ENCODE data around the gene SYNCRIP. TPM values are rescaled to one million over a fixed set of nuclear protein-coding genes. Genes with fewer than 3 reads are reported as not detected.

The SYNCRIP gene
- total and polyA plus RNA-seq, 2 experiments from 2014 or later, result 62.1 to 78.1 TPM

DNA sequence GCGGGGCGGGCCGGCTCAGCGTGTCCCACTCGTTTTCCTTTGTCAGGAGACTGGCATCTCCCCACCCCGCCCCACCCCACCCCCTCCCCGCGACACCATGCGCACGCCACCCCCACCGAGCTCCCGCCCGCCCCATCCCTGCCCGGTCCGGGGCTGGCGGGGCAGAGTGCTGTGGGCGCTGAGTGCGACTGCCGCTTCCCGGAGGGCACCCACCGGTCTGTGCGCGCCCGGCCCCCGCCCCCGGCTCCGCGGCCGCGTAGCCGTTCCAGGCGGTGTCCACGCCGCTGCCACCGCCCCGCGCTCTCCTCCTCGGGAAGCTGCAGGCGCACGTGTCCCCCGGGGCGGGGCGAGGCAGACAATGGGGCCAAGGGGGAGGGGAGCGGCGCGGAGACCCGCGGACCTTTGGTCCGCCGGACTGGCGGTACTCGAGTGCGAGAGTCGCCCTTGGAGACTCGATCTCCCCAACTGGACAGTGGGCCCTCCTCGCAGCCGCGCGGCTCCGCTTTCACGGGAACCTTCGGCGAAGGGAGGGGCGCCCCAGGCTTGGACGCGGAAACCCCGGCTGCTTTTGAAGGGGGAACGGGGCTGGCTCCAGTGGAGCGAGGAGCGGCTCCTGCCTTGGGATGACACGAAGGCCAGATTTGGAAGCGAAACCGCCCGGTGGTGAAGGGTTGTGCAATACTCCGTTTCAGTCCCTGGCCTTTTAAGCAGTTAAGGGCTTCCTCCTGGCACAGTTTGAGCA is 1.0 kb upstream of the SYNCRIP start:
- TF ChIP-seq, protein P1, sequence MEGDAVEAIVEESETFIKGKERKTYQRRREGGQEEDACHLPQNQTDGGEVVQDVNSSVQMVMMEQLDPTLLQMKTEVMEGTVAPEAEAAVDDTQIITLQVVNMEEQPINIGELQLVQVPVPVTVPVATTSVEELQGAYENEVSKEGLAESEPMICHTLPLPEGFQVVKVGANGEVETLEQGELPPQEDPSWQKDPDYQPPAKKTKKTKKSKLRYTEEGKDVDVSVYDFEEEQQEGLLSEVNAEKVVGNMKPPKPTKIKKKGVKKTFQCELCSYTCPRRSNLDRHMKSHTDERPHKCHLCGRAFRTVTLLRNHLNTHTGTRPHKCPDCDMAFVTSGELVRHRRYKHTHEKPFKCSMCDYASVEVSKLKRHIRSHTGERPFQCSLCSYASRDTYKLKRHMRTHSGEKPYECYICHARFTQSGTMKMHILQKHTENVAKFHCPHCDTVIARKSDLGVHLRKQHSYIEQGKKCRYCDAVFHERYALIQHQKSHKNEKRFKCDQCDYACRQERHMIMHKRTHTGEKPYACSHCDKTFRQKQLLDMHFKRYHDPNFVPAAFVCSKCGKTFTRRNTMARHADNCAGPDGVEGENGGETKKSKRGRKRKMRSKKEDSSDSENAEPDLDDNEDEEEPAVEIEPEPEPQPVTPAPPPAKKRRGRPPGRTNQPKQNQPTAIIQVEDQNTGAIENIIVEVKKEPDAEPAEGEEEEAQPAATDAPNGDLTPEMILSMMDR (IDR thresholded peaks at IDR 0.05; ENCODE audit: poor library complexity), result no peak
- TF ChIP-seq EZH2 (IDR thresholded peaks at IDR 0.05; ENCODE audit: borderline replicate concordance) (no peak), EZH2phosphoT487 (IDR thresholded peaks at IDR 0.05; ENCODE audit: low read depth, severe bottlenecking, unreplicated experiment) (no peak)
- H3K4me2 ChIP-seq, result peak overlapping the region; percentile 79
- peaks cover 39% of the 10 kb centered on the region for H4K20me1 ChIP-seq (ENCODE audit: insufficient read depth, poor library complexity, severe bottlenecking)
- DNase-seq (ENCODE audit: low spot score), result peak; percentile 94
- H3K27me3 ChIP-seq, result no peaks in the 10 kb centered on the region
- H3K9me2 ChIP-seq (replicated peaks; ENCODE audit: insufficient read depth), result no peaks in the 10 kb centered on the region
- peaks cover 38% of the 10 kb centered on the region for H3K79me2 ChIP-seq
- no peaks in the 10 kb centered on the region for H3K36me3 ChIP-seq (replicated peaks; ENCODE audit: insufficient read depth, low read depth)
- H2AFZ ChIP-seq, result peak overlapping the region; percentile 62
- WGBS (ENCODE audit: low lambda C conversion rate, missing lambda C conversion rate), result 2% methylated on average over 28 of the region's 75 CpGs
- H3K4me1 ChIP-seq (ENCODE audit: insufficient read depth), result peaks cover 14% of the 10 kb centered on the region
- H3K9me3 ChIP-seq (ENCODE audit: low read depth), result no peaks in the 10 kb centered on the region
- H3K4me3 ChIP-seq, result peak overlapping the region; percentile 59
- peak overlapping the region; percentile 100 for H3K27ac ChIP-seq

DNA sequence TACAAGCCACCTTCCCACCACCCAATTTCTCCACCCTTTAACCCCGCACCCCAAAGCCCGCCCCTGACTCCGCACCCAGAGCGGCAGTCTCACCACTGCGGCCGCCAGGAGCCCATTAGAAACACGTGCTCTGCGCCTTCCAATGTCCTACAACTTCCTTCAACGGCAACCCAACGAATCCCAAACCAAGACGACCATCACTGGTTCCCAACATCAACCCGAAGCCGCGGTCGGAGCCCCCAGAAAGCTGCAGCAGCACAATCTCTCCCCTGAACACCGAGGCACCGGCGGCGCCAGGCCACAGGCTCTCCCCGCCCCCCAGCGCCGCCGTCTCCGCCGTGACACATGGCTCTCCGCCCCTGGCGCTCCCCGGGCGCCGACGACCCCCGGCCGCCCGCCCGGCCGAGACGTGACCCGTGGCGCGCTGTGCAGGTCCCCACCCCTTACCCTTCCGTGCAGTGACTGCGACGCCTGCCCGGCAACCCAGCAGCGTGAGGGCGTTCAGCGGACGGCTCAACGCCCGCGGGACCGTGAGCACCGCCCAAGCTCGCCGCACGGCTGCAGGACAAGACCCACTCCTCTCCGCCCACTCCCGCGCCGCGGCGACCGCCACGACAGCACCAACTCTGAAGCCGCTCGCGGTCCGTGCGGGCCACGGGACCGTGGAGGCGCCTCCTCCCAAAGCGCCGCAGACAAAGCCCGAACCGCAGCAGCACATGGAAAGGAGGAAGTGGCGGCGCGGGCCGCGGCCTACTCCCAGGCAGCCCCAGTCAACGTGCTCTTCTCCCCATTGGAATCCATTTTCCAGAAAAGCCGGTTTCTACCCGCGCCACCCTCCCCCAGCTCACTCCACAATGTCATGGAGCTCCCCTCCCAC is 551 bp downstream of the SYNCRIP start:
- Histone ChIP-seq H3K27ac (peak overlapping the region; percentile 100), H4K20me1 (ENCODE audit: insufficient read depth, poor library complexity, severe bottlenecking) (peaks cover 55% of the 10 kb centered on the region), H3K4me1 (ENCODE audit: insufficient read depth) (peaks cover 20% of the 10 kb centered on the region), H3K36me3 (replicated peaks; ENCODE audit: insufficient read depth, low read depth) (peaks cover 3% of the 10 kb centered on the region), H3K4me2 (peak overlapping the region; percentile 81), H3K79me2 (peaks cover 54% of the 10 kb centered on the region), H3K27me3 (no peaks in the 10 kb centered on the region), H2AFZ (peak overlapping the region; percentile 66), H3K4me3 (peak overlapping the region; percentile 59), H3K9me3 (ENCODE audit: low read depth) (no peaks in the 10 kb centered on the region), H3K9me2 (replicated peaks; ENCODE audit: insufficient read depth) (no peaks in the 10 kb centered on the region)
- TF ChIP-seq, protein P1 (IDR thresholded peaks at IDR 0.05; ENCODE audit: poor library complexity), result no peak
- TF ChIP-seq EZH2 (IDR thresholded peaks at IDR 0.05; ENCODE audit: borderline replicate concordance) (no peak), EZH2phosphoT487 (IDR thresholded peaks at IDR 0.05; ENCODE audit: low read depth, severe bottlenecking, unreplicated experiment) (no peak)
- WGBS (ENCODE audit: low lambda C conversion rate, missing lambda C conversion rate), result under 1% methylated on average over 71 of the region's 85 CpGs
- peak; percentile 62 for DNase-seq (ENCODE audit: low spot score)

DNA sequence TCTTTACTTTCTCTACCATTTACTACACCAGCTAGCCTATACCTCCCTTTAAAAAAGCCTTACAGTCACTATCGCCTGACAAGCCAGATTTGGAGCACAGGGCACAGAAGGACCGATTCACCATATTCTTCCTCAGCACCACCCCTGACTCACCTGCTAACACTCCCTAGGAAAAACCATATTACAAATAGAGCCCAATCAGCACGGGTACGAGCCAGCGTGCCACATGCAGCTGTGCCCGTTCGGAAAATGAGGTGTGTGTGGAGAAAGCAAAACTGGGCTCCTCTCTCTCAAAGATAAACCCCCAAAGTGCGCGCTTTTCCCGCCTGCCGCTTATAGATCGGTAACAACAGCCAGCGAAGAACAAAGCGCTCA is 1.2 kb downstream of the SYNCRIP start:
- WGBS (ENCODE audit: low lambda C conversion rate, missing lambda C conversion rate), result 1% methylated on average over 14 of the region's 14 CpGs
- DNase-seq (ENCODE audit: low spot score), result no peak
- Histone ChIP-seq H3K27me3 (no peaks in the 10 kb centered on the region), H3K9me3 (ENCODE audit: low read depth) (no peaks in the 10 kb centered on the region), H3K9me2 (replicated peaks; ENCODE audit: insufficient read depth) (no peaks in the 10 kb centered on the region), H2AFZ (no peak overlapping the region), H3K36me3 (replicated peaks; ENCODE audit: insufficient read depth, low read depth) (peaks cover 4% of the 10 kb centered on the region), H4K20me1 (ENCODE audit: insufficient read depth, poor library complexity, severe bottlenecking) (peaks cover 61% of the 10 kb centered on the region), H3K4me3 (peak overlapping the region; percentile 59), H3K4me1 (ENCODE audit: insufficient read depth) (peaks cover 20% of the 10 kb centered on the region), H3K27ac (peak overlapping the region; percentile 100), H3K4me2 (peak overlapping the region; percentile 81), H3K79me2 (peaks cover 60% of the 10 kb centered on the region)
- TF ChIP-seq EZH2phosphoT487 (IDR thresholded peaks at IDR 0.05; ENCODE audit: low read depth, severe bottlenecking, unreplicated experiment) (no peak), EZH2 (IDR thresholded peaks at IDR 0.05; ENCODE audit: borderline replicate concordance) (no peak)
- TF ChIP-seq, protein P1 (IDR thresholded peaks at IDR 0.05; ENCODE audit: poor library complexity), result no peak
